DMS153 treated with DMSO at 0.1 percent for 48 hours (cell line): ENCODE results near the gene ZNF496.

Experiments used
- DNase-seq: peaks from one replicate; lab custom pipeline; 2025; ENCODE audit not compliant: unreplicated experiment; lab: John Stamatoyannopoulos, UW

The ZNF496 gene

GRCh38 chr1:247330548-247331171, 1.0 kb downstream of the ZNF496 start:
- no peak for DNase-seq

- no peak for DNase-seq
These were observed 2.5 kb downstream of the ZNF496 start for GRCh38 chr1:247329097-247329617.

GRCh38 chr1:247328311-247328710, 3.4 kb downstream of the ZNF496 start:
- DNase-seq: no peak

GRCh38 chr1:247326411-247327130, 5.1 kb downstream of the ZNF496 start:
- DNase-seq: no peak

- no peak for DNase-seq
These were observed 6.7 kb downstream of the ZNF496 start for GRCh38 chr1:247324923-247325322.

- DNase-seq: no peak
These were observed 7.4 kb downstream of the ZNF496 start for GRCh38 chr1:247324204-247324787.

- no peak for DNase-seq
These were observed 8.6 kb downstream of the ZNF496 start for GRCh38 chr1:247322849-247323586.

- DNase-seq: no peak
These were observed 9.2 kb downstream of the ZNF496 start for GRCh38 chr1:247322442-247322841.

GRCh38 chr1:247317702-247318101, 14.0 kb downstream of the ZNF496 start:
- DNase-seq: no peak

- no peak for DNase-seq
These were observed 15.0 kb downstream of the ZNF496 start for GRCh38 chr1:247316590-247317197.

GRCh38 chr1:247304031-247304430, 27.6 kb downstream of the ZNF496 start:
- no peak for DNase-seq

- DNase-seq: no peak
These were observed 28.5 kb downstream of the ZNF496 start for GRCh38 chr1:247303216-247303615.

- DNase-seq: no peak
These were observed 30.5 kb downstream of the ZNF496 start for GRCh38 chr1:247301176-247301540.

GRCh38 chr1:247300491-247301175, 31.0 kb downstream of the ZNF496 start:
- DNase-seq: no peak

GRCh38 chr1:247299723-247300381, 31.8 kb downstream of the ZNF496 start:
- no peak for DNase-seq

- no peak for DNase-seq
These were observed 33.0 kb downstream of the ZNF496 start for GRCh38 chr1:247298701-247299100.

GRCh38 chr1:247298124-247298481, 33.6 kb downstream of the ZNF496 start:
- no peak for DNase-seq

- DNase-seq: no peak
These were observed 34.2 kb downstream of the ZNF496 start for GRCh38 chr1:247297263-247298123.

GRCh38 chr1:247296599-247297180, 35.0 kb downstream of the ZNF496 start:
- no peak for DNase-seq
